HCT116 (cell line): ENCODE results near the gene PLCL2. TPM values are rescaled to one million over a fixed set of nuclear protein-coding genes. Genes with fewer than 3 reads are reported as not detected.

Experiments
- ATAC-seq: fragments of 200-7000 bp; cut with Tn5 transposase; 2 replicates; pipeline ENCODE4 v1.9.1; 2020; ENCODE audit warnings: mild to moderate bottlenecking, moderate library complexity
- BruUV-seq: library from RNA; stranded (reverse); fragments of 400-500 nt; replicated peaks from 2 replicates; lab custom pipeline; 2021; lab: Mats Ljungman, UMichigan
- CTCF ChIA-PET: fragments of 300-600 bp; sonication (Branson Sonifier 250); formaldehyde crosslinking; loops from one replicate; lab custom pipeline; 2021; ENCODE audit warnings: antibody characterized with exemption; lab: Charles Lee
- POLR2A ChIA-PET: fragments of 300-600, 350-600 bp; sonication (Branson Sonifier 250); formaldehyde crosslinking; loops from one replicate; lab custom pipeline; 2021; ENCODE audit warnings: antibody characterized with exemption; lab: Charles Lee
- RAD21 ChIA-PET, 2 experiments: fragments of 300-600 bp; sonication (Branson Sonifier 250); formaldehyde crosslinking; loops; one replicate each; lab custom pipeline; 2023; ENCODE audit warnings: low total read pairs in 2 of 2; ENCODE audit not compliant: uncharacterized antibody in 2 of 2, unreplicated experiment in 2 of 2, low non-redundant PET in 1 of 2; lab: Charles Lee
- DNase-seq: peaks from one replicate; pipeline ENCODE4 v3.0.0-alpha.2; 2010; ENCODE audit warnings: low read depth, low spot score
- H2AFZ ChIP-seq: fragments of 200-600 bp; shearing (Covaris generic), sonication (generic); 2 replicates; pipeline ENCODE4 v1.6.1; 2017; ENCODE audit warnings: low read depth, mixed run types, mixed read lengths, antibody characterized with exemption, low read length; ENCODE audit not compliant: poor library complexity, severe bottlenecking
- H3K27ac ChIP-seq: 2 replicates; pipeline ENCODE4 v1.5.1; 2012; ENCODE audit warnings: low read depth, low read length
- H3K27me3 ChIP-seq: fragments of 200-600 bp; sonication (generic); 2 replicates; pipeline ENCODE4 v1.6.1; 2016; ENCODE audit warnings: mixed run types, low read length, mixed read lengths; ENCODE audit not compliant: insufficient read depth
- H3K36me3 ChIP-seq, 2 experiments: fragments of 200-500 bp in 1 of 2; fragments of 200-600 bp in 1 of 2; sonication (Bioruptor generic) in 1 of 2; sonication (generic) in 1 of 2; 2 replicates each; pipeline versions ENCODE4 v1.5.1 to v1.6.1; 2014 to 2016; ENCODE audit warnings: low read length in 2 of 2, inconsistent platforms in 1 of 2, mixed read lengths in 1 of 2, mixed run types in 1 of 2; ENCODE audit not compliant: insufficient read depth in 2 of 2, control insufficient read depth in 1 of 2
- H3K4me1 ChIP-seq, 2 experiments: fragments of 200-600 bp in 1 of 2; sonication (generic) in 1 of 2; 2 replicates each; pipeline versions ENCODE4 v1.5.1 to v1.6.1; 2012 to 2017; ENCODE audit warnings: low read length in 2 of 2, inconsistent platforms in 1 of 2, mild to moderate bottlenecking in 1 of 2, mixed read lengths in 1 of 2, mixed run types in 1 of 2, moderate library complexity in 1 of 2; ENCODE audit not compliant: insufficient read depth in 2 of 2, control insufficient read depth in 1 of 2
- H3K4me2 ChIP-seq: fragments of 200-600 bp; sonication (generic); 2 replicates; pipeline ENCODE4 v1.6.1; 2017; ENCODE audit warnings: mixed run types, low read length, mixed read lengths
- H3K4me3 ChIP-seq, 2 experiments: fragments of 200-600 bp in 1 of 2; sonication (generic) in 1 of 2; replicated peaks in 1 of 2; 2 replicates each; pipeline ENCODE4 v1.5.1; 2011 to 2016; ENCODE audit warnings: low read length in 2 of 2, control low read depth in 1 of 2, low read depth in 1 of 2, mild to moderate bottlenecking in 1 of 2, mixed read lengths in 1 of 2, mixed run types in 1 of 2
- H3K79me2 ChIP-seq: fragments of 200-600 bp; sonication (generic); 2 replicates; pipeline ENCODE4 v1.6.1; 2017; ENCODE audit warnings: mild to moderate bottlenecking, mixed run types, low read length, moderate library complexity, mixed read lengths; ENCODE audit not compliant: insufficient read depth
- H3K9ac ChIP-seq: fragments of 200-600 bp; sonication (generic); 2 replicates; pipeline ENCODE4 v1.6.1; 2016; ENCODE audit warnings: low read length, mixed read lengths
- H3K9me2 ChIP-seq: fragments of 200-600 bp; sonication (generic), shearing (Covaris generic); 2 replicates; pipeline ENCODE4 v1.6.1; 2017; ENCODE audit warnings: mixed run types, mild to moderate bottlenecking, moderate library complexity; ENCODE audit not compliant: insufficient read depth
- H3K9me3 ChIP-seq, 2 experiments: fragments of 200-500 bp in 1 of 2; fragments of 200-600 bp in 1 of 2; sonication (Bioruptor generic) in 1 of 2; sonication (generic) in 1 of 2; 2 replicates each; pipeline ENCODE4 v1.6.1; 2014 to 2017; ENCODE audit warnings: low read length in 2 of 2, mixed read lengths in 2 of 2, inconsistent platforms in 1 of 2, low read depth in 1 of 2, mild to moderate bottlenecking in 1 of 2, mixed run types in 1 of 2, moderate library complexity in 1 of 2; ENCODE audit not compliant: control insufficient read depth in 1 of 2, insufficient read depth in 1 of 2
- H4K20me1 ChIP-seq: fragments of 200-600 bp; sonication (generic), shearing (Covaris generic); 2 replicates; pipeline ENCODE4 v1.6.1; 2017; ENCODE audit warnings: mixed run types, mild to moderate bottlenecking, moderate library complexity; ENCODE audit not compliant: insufficient read depth
- CBX3 ChIP-seq: IDR thresholded peaks from 2 replicates; pipeline ENCODE4 v1.6.1; 2012; ENCODE audit warnings: low read depth
- ELF1 ChIP-seq: IDR thresholded peaks from 2 replicates; pipeline ENCODE4 v1.6.1; 2012; ENCODE audit warnings: low read depth, borderline replicate concordance
- EZH2 ChIP-seq: fragments of 200-600 bp; sonication (generic); IDR thresholded peaks from 2 replicates; pipeline ENCODE4 v1.6.1; 2017; ENCODE audit warnings: antibody characterized with exemption, mixed run types
- POLR2A ChIP-seq: IDR thresholded peaks from 2 replicates; pipeline ENCODE4 v1.7.0; 2011; ENCODE audit warnings: borderline replicate concordance; ENCODE audit not compliant: insufficient read depth, insufficient read length; ENCODE audit errors: extremely low read depth
- POLR2AphosphoS5 ChIP-seq: IDR thresholded peaks from 2 replicates; pipeline ENCODE4 v1.6.1; 2011; ENCODE audit warnings: mild to moderate bottlenecking, low read depth, low read length, moderate library complexity
- YY1 ChIP-seq: IDR thresholded peaks from 2 replicates; pipeline ENCODE4 v1.6.1; 2011; ENCODE audit warnings: low read length, low read depth, moderate library complexity, mild to moderate bottlenecking; ENCODE audit not compliant: insufficient replicate concordance; ENCODE audit errors: extremely low read depth
- intact Hi-C: fragments of 100-400 bp; cut with micrococcal nuclease; formaldehyde crosslinking; loops from 2 replicates; pipeline ENCODE4 v1.10.0; 2022
- total RNA-seq: library from RNA; stranded (reverse); gene quantifications from one replicate; pipeline ENCODE4 v1.2.1, GENCODE V29; 2021; ENCODE audit not compliant: unreplicated experiment
- TF ChIP-seq, protein P1 (sequence below), 3 experiments: fragments of 200-600 bp in 1 of 3; sonication (generic) in 1 of 3; IDR thresholded peaks in 2 of 3; conservative IDR thresholded peaks in 1 of 3; 2 replicates each; pipeline ENCODE4 v1.5.1; 2012 to 2017; ENCODE audit warnings: low read depth in 2 of 3, low read length in 2 of 3, antibody characterized with exemption in 1 of 3, borderline replicate concordance in 1 of 3, control low read depth in 1 of 3, mild to moderate bottlenecking in 1 of 3, mixed read lengths in 1 of 3, mixed run types in 1 of 3, moderate library complexity in 1 of 3; ENCODE audit not compliant: insufficient read depth in 1 of 3
- TF ChIP-seq, protein P2 (sequence below): IDR thresholded peaks from 2 replicates; pipeline ENCODE4 v1.6.1; 2012
- TF ChIP-seq, protein P3 (sequence below): IDR thresholded peaks from 2 replicates; pipeline ENCODE4 v1.6.1; 2012

The PLCL2 gene
- total RNA-seq, 1 experiment from 2014 or later = 2.2 TPM

DNA sequence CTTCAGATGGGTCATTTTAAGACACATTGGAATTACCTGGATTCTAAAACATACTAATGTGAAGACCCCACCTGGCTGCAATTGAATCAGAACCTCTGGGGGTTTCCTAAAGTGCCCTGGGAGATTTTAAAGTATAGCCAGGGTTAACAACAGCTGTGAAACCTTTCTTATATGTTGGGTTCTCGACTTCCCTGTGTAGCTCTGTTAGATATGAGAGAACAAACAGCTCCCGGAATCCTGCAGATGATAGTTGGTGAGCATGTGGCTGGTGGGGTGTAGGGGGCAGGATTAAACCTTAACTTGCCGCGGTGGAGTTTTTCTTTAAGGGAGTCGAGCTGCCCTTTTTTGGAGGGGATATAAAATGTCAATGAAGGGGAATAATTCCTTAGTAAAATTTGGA, 12.1 kb downstream of the PLCL2 start:
- no peaks in the 10 kb centered on the region for H3K9me3 ChIP-seq
- DNase-seq (no peak), ATAC-seq (no peak)
- no TSS peak for BruUV-seq
- no peaks in the 10 kb centered on the region for H3K79me2 ChIP-seq
- no peaks in the 10 kb centered on the region for H4K20me1 ChIP-seq
- H3K27me3 ChIP-seq = no peaks in the 10 kb centered on the region
- H3K4me3 ChIP-seq = no peak overlapping the region
- H3K9me2 ChIP-seq = no peaks in the 10 kb centered on the region
- H3K27ac ChIP-seq = no peak overlapping the region
- ChIA-PET POLR2A (no interaction called here), CTCF (no interaction called here), RAD21 (no interaction called here)
- intact Hi-C loops = no loop called here
- H3K36me3 ChIP-seq = no peaks in the 10 kb centered on the region
- no peak overlapping the region for H2AFZ ChIP-seq
- H3K9ac ChIP-seq = no peak overlapping the region
- no peaks in the 10 kb centered on the region for H3K4me1 ChIP-seq
- no peak overlapping the region for H3K4me2 ChIP-seq
- no peak for TF ChIP-seq ELF1
- TF ChIP-seq POLR2A = no peak
- TF ChIP-seq POLR2AphosphoS5 = no peak
- TF ChIP-seq, protein P1, sequence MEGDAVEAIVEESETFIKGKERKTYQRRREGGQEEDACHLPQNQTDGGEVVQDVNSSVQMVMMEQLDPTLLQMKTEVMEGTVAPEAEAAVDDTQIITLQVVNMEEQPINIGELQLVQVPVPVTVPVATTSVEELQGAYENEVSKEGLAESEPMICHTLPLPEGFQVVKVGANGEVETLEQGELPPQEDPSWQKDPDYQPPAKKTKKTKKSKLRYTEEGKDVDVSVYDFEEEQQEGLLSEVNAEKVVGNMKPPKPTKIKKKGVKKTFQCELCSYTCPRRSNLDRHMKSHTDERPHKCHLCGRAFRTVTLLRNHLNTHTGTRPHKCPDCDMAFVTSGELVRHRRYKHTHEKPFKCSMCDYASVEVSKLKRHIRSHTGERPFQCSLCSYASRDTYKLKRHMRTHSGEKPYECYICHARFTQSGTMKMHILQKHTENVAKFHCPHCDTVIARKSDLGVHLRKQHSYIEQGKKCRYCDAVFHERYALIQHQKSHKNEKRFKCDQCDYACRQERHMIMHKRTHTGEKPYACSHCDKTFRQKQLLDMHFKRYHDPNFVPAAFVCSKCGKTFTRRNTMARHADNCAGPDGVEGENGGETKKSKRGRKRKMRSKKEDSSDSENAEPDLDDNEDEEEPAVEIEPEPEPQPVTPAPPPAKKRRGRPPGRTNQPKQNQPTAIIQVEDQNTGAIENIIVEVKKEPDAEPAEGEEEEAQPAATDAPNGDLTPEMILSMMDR (IDR thresholded peaks at IDR 0.05 in 2 of 3, conservative IDR thresholded peaks at IDR 0.05 in 1 of 3; ENCODE audit: borderline replicate concordance in 1 of 3, insufficient read depth in 1 of 3, low read depth in 2 of 3, low read length in 2 of 3) = no peak
- TF ChIP-seq, protein P2, sequence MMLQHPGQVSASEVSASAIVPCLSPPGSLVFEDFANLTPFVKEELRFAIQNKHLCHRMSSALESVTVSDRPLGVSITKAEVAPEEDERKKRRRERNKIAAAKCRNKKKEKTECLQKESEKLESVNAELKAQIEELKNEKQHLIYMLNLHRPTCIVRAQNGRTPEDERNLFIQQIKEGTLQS = no peak
- no peak for TF ChIP-seq EZH2
- TF ChIP-seq YY1 = no peak
- TF ChIP-seq, protein P3, sequence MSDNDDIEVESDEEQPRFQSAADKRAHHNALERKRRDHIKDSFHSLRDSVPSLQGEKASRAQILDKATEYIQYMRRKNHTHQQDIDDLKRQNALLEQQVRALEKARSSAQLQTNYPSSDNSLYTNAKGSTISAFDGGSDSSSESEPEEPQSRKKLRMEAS = no peak
- TF ChIP-seq CBX3 = no peak
- TF ChIP-seq, all 23 proteins: peak for 0
